ENCODE measurements around the gene CTDNEP1. TPM values are rescaled to one million over a fixed set of nuclear protein-coding genes. Genes with fewer than 3 reads are reported as not detected.
A peak's percentile ranks its signal among the peaks of the same experiment; 100 is the strongest.

CTDNEP1 gene
- total RNA-seq, 1 experiment from 2014 or later: 132 TPM

GRCh38 chr17:7258731-7259554 lies 7.4 kb upstream of the CTDNEP1 start:
- intact Hi-C loops (cut with micrococcal nuclease; ENCODE audit: unreplicated experiment): no loop called here
- ChIA-PET CTCF (interaction anchor here (0.7 kb wide), 1 partner anchor 1763 kb away, joined by 6 read pairs; no protein-coding TSS in a partner anchor), POLR2A (no interaction called here)
- ATAC-seq (no peak), DNase-seq (ENCODE audit: low read depth, low spot score) (no peak)
- no peak overlapping the region for H3K4me3 ChIP-seq (ENCODE audit: low read depth in 2 of 2, low read length in 2 of 2)
- in situ Hi-C loops (cut with HindIII; ENCODE audit: low pct_unique_long_range_greater_than_20kb, low sequenced_read_pairs): no loop called here
- no peaks in the 10 kb centered on the region for H3K9me3 ChIP-seq (ENCODE audit: control insufficient read depth, insufficient read depth, low read depth, low read length)
- H3K4me1 ChIP-seq (ENCODE audit: control insufficient read depth, insufficient read depth, low read length): peaks cover 20% of the 10 kb centered on the region
- peaks cover 8% of the 10 kb centered on the region for H3K36me3 ChIP-seq (ENCODE audit: control insufficient read depth, insufficient read depth, low read length)
- no peaks in the 10 kb centered on the region for H3K27me3 ChIP-seq (ENCODE audit: control insufficient read depth, insufficient read depth, low read length)
- TF ChIP-seq CTCF (IDR thresholded peaks at IDR 0.05) (no peak), SIN3A (IDR thresholded peaks at IDR 0.05; ENCODE audit: borderline replicate concordance, insufficient read depth, low read depth, low read length) (no peak), REST (IDR thresholded peaks at IDR 0.05; ENCODE audit: insufficient read depth in 1 of 2, low read depth in 2 of 2, low read length in 1 of 2) (no peak), TCF7L2 (IDR thresholded peaks at IDR 0.05; ENCODE audit: low read depth, low read length) (no peak), POLR2AphosphoS5 (IDR thresholded peaks at IDR 0.05; ENCODE audit: low read depth, low read length) (no peak)
- peak overlapping the region; percentile 48; the same call in 1 of the 2 replicates for H3K27ac ChIP-seq (ENCODE audit: low read length)
- no TSS peak for BruUV-seq (replicated peaks)

DNA sequence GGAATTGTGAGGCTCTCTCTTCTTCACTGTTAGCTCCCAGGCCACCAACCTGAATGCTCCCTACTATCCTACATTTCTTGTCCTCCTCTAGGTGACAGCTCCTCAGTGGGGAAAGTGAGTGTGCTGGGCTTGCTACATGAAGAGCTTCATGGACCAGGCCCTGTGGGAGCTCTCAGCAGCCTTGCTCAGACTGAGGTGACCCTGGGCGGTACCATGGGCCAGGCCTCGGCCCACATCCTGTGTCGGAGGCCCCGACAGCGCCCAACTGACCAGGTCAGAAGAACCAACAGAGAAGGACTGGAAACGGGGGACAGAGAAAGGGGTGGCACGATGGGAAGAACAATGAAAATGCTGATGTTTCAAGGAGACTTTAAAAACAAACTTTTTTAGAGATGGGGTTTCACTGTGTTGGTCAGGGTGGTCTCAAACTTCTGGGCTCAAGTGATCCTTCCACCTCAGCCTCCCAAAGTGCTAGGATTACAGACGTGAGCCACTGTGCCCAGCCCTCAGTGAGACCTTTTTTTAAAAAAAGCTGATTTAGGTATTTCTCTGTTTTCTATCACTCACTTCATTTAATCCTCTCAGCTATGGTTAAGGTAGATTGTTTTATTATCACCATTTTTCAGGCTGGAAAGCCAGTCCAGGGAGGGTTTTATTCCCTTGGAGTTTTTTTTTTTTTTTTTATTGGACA lies 5.4 kb upstream of the CTDNEP1 start:
- no peaks in the 10 kb centered on the region for H3K9me3 ChIP-seq (ENCODE audit: control insufficient read depth, insufficient read depth, low read depth, low read length)
- intact Hi-C loops (cut with micrococcal nuclease; ENCODE audit: unreplicated experiment) (no loop called here), in situ Hi-C loops (cut with HindIII; ENCODE audit: low pct_unique_long_range_greater_than_20kb, low sequenced_read_pairs) (no loop called here)
- no peak for ATAC-seq
- no peak for DNase-seq (ENCODE audit: low read depth, low spot score)
- no peak overlapping the region for H3K27ac ChIP-seq (ENCODE audit: low read length)
- H3K27me3 ChIP-seq (ENCODE audit: control insufficient read depth, insufficient read depth, low read length): no peaks in the 10 kb centered on the region
- POLR2A ChIA-PET: no interaction called here
- CTCF ChIA-PET: no interaction called here
- peaks cover 6% of the 10 kb centered on the region for H3K36me3 ChIP-seq (ENCODE audit: control insufficient read depth, insufficient read depth, low read length)
- no peak overlapping the region for H3K4me3 ChIP-seq (ENCODE audit: low read depth in 2 of 2, low read length in 2 of 2)
- no peak for TF ChIP-seq TCF7L2 (IDR thresholded peaks at IDR 0.05; ENCODE audit: low read depth, low read length)
- TF ChIP-seq SIN3A (IDR thresholded peaks at IDR 0.05; ENCODE audit: borderline replicate concordance, insufficient read depth, low read depth, low read length): no peak
- TF ChIP-seq POLR2AphosphoS5 (IDR thresholded peaks at IDR 0.05; ENCODE audit: low read depth, low read length): no peak
- TF ChIP-seq CTCF (IDR thresholded peaks at IDR 0.05): no peak
- TF ChIP-seq REST (IDR thresholded peaks at IDR 0.05; ENCODE audit: insufficient read depth in 1 of 2, low read depth in 2 of 2, low read length in 1 of 2): no peak
- BruUV-seq (replicated peaks): no TSS peak
- H3K4me1 ChIP-seq (ENCODE audit: control insufficient read depth, insufficient read depth, low read length): peaks cover 14% of the 10 kb centered on the region
